Measurements from ENCODE around the gene FBXL13.

FBXL13 gene

DNA sequence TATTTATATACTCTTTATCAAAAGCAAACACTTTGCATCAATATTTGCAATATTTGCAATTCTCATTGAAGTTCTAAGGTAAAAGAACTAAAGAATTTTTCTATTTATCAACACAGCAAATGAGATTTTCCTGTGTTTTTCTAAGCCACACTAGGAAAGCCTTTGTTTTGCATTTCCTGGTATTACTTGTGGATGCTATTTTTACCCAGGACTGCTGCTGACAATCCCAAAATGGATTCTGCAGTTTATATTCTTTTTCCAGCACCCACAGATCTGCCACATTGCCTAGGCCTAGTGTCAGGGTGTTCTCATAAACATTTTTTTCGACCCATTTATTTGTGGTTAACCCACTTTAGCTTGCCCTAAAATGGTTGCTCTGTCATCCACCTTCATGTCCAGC, 135.9 kb downstream of the FBXL13 start:
- TF ChIP-seq, protein P1, sequence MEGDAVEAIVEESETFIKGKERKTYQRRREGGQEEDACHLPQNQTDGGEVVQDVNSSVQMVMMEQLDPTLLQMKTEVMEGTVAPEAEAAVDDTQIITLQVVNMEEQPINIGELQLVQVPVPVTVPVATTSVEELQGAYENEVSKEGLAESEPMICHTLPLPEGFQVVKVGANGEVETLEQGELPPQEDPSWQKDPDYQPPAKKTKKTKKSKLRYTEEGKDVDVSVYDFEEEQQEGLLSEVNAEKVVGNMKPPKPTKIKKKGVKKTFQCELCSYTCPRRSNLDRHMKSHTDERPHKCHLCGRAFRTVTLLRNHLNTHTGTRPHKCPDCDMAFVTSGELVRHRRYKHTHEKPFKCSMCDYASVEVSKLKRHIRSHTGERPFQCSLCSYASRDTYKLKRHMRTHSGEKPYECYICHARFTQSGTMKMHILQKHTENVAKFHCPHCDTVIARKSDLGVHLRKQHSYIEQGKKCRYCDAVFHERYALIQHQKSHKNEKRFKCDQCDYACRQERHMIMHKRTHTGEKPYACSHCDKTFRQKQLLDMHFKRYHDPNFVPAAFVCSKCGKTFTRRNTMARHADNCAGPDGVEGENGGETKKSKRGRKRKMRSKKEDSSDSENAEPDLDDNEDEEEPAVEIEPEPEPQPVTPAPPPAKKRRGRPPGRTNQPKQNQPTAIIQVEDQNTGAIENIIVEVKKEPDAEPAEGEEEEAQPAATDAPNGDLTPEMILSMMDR (IDR thresholded peaks at IDR 0.05; ENCODE audit: insufficient read depth, low read length), result no peak
- TF ChIP-seq SPI1 (IDR thresholded peaks at IDR 0.05; ENCODE audit: borderline replicate concordance, low read depth), result no peak
- no peak for TF ChIP-seq POLR2AphosphoS5 (IDR thresholded peaks at IDR 0.05; ENCODE audit: low read depth)
- TF ChIP-seq, protein P2, sequence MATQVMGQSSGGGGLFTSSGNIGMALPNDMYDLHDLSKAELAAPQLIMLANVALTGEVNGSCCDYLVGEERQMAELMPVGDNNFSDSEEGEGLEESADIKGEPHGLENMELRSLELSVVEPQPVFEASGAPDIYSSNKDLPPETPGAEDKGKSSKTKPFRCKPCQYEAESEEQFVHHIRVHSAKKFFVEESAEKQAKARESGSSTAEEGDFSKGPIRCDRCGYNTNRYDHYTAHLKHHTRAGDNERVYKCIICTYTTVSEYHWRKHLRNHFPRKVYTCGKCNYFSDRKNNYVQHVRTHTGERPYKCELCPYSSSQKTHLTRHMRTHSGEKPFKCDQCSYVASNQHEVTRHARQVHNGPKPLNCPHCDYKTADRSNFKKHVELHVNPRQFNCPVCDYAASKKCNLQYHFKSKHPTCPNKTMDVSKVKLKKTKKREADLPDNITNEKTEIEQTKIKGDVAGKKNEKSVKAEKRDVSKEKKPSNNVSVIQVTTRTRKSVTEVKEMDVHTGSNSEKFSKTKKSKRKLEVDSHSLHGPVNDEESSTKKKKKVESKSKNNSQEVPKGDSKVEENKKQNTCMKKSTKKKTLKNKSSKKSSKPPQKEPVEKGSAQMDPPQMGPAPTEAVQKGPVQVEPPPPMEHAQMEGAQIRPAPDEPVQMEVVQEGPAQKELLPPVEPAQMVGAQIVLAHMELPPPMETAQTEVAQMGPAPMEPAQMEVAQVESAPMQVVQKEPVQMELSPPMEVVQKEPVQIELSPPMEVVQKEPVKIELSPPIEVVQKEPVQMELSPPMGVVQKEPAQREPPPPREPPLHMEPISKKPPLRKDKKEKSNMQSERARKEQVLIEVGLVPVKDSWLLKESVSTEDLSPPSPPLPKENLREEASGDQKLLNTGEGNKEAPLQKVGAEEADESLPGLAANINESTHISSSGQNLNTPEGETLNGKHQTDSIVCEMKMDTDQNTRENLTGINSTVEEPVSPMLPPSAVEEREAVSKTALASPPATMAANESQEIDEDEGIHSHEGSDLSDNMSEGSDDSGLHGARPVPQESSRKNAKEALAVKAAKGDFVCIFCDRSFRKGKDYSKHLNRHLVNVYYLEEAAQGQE (IDR thresholded peaks at IDR 0.05; ENCODE audit: insufficient replicate concordance, low read depth), result no peak
- no peak for TF ChIP-seq GABPA (IDR thresholded peaks at IDR 0.05; ENCODE audit: low read depth)
- Histone ChIP-seq H3K4me3 (replicated peaks; ENCODE audit: insufficient read depth, low read length) (no peak overlapping the region), H3K27ac (replicated peaks) (no peak overlapping the region), H3K27me3 (ENCODE audit: insufficient read depth, poor library complexity, severe bottlenecking) (no peaks in the 10 kb centered on the region)
- no peak for DNase-seq (ENCODE audit: low read depth in 1 of 2, low spot score in 1 of 2)

DNA sequence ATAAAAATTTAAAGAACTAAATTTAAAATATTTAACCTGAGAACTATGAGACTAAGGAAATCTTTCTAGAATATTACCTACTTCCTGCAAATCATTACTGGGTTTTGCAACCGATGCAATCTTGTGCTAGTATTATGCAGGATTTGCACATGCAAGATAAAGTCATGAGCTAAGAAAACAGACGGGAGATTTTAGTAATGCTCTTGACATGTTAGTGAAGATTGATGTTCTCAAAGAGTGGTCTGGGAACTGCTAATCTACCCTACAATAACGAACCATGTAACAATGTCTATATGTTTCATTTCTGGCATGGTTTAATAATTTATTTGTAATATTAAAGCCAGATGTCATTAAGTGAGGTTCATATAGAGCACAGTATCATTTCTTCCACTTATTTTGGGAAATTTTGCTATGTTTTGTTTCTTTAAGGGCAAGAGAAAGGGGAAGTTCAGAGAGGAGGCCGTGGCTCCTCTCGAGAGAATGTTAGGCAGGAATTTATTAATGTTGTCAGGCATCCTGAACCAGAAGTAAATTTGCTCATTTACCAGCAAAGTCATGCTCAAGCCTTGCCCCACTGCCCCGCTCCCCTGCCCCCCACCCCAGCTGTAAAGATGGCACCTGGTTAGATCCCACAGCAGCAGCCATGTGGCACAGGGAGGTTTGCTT, 139.0 kb downstream of the FBXL13 start:
- Histone ChIP-seq H3K27me3 (ENCODE audit: insufficient read depth, poor library complexity, severe bottlenecking) (no peaks in the 10 kb centered on the region), H3K4me3 (replicated peaks; ENCODE audit: insufficient read depth, low read length) (no peak overlapping the region), H3K27ac (replicated peaks) (peak overlapping the region; percentile 43)
- TF ChIP-seq POLR2AphosphoS5 (IDR thresholded peaks at IDR 0.05; ENCODE audit: low read depth) (no peak), GABPA (IDR thresholded peaks at IDR 0.05; ENCODE audit: low read depth) (no peak), SPI1 (IDR thresholded peaks at IDR 0.05; ENCODE audit: borderline replicate concordance, low read depth) (no peak; the same call in 1 of the 2 replicates)
- TF ChIP-seq, protein P1 (IDR thresholded peaks at IDR 0.05; ENCODE audit: insufficient read depth, low read length), result no peak
- TF ChIP-seq, protein P2 (IDR thresholded peaks at IDR 0.05; ENCODE audit: insufficient replicate concordance, low read depth), result no peak
- DNase-seq (ENCODE audit: low read depth in 1 of 2, low spot score in 1 of 2), result peak in 1 of 2 experiments; percentile 30

DNA sequence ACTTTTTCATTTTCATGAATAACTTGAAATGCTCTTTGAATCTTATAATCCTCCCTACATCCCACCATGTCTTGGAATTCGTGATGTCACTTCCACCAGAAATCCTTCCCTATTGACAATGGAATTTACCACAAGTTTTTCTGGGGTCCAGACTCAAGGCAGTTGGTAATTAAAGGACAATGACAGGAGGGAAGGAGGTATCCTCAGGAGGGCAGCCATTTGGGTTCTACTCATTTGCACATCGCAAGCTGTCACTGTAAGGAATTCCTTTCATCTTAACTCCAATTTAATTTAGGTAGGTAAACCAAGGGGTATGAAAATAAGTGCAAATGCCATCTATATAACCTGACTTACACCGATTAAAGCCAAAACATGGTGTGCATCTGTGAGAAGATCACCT, 139.9 kb downstream of the FBXL13 start:
- TF ChIP-seq GABPA (IDR thresholded peaks at IDR 0.05; ENCODE audit: low read depth), result no peak
- TF ChIP-seq, protein P2 (IDR thresholded peaks at IDR 0.05; ENCODE audit: insufficient replicate concordance, low read depth), result no peak
- no peak for TF ChIP-seq POLR2AphosphoS5 (IDR thresholded peaks at IDR 0.05; ENCODE audit: low read depth)
- no peak for TF ChIP-seq SPI1 (IDR thresholded peaks at IDR 0.05; ENCODE audit: borderline replicate concordance, low read depth)
- TF ChIP-seq, protein P1 (IDR thresholded peaks at IDR 0.05; ENCODE audit: insufficient read depth, low read length), result no peak
- no peak overlapping the region for H3K4me3 ChIP-seq (replicated peaks; ENCODE audit: insufficient read depth, low read length)
- no peaks in the 10 kb centered on the region for H3K27me3 ChIP-seq (ENCODE audit: insufficient read depth, poor library complexity, severe bottlenecking)
- DNase-seq (ENCODE audit: low read depth in 1 of 2, low spot score in 1 of 2), result no peak
- no peak overlapping the region for H3K27ac ChIP-seq (replicated peaks)
